ENCODE results near the gene CANX. TPM values are rescaled to one million over a fixed set of nuclear protein-coding genes. Genes with fewer than 3 reads are reported as not detected.
A peak's percentile ranks its signal among the peaks of the same experiment; 100 is the strongest.

CANX gene
- total RNA-seq, 4 donors from 2014 or later = 185 to 282 (median 240) TPM

- Histone ChIP-seq H3K27me3 (no peaks in the 10 kb centered on the region), H3K4me1 (peaks cover 30% of the 10 kb centered on the region), H3K27ac (no peak overlapping the region), H3K36me3 (peaks cover 40% of the 10 kb centered on the region), H3K4me3 (no peak overlapping the region), H3K9me3 (no peaks in the 10 kb centered on the region)
- WGBS = 81% methylated on average over 3 of the region's 3 CpGs
- DNase-seq (ENCODE audit: low spot score in 2 of 2) = no peak
- TF ChIP-seq POLR2AphosphoS5 (IDR thresholded peaks at IDR 0.05) (no peak), EP300 (IDR thresholded peaks at IDR 0.05) (no peak), POLR2A (IDR thresholded peaks at IDR 0.05) (no peak)
- TF ChIP-seq, protein P1, sequence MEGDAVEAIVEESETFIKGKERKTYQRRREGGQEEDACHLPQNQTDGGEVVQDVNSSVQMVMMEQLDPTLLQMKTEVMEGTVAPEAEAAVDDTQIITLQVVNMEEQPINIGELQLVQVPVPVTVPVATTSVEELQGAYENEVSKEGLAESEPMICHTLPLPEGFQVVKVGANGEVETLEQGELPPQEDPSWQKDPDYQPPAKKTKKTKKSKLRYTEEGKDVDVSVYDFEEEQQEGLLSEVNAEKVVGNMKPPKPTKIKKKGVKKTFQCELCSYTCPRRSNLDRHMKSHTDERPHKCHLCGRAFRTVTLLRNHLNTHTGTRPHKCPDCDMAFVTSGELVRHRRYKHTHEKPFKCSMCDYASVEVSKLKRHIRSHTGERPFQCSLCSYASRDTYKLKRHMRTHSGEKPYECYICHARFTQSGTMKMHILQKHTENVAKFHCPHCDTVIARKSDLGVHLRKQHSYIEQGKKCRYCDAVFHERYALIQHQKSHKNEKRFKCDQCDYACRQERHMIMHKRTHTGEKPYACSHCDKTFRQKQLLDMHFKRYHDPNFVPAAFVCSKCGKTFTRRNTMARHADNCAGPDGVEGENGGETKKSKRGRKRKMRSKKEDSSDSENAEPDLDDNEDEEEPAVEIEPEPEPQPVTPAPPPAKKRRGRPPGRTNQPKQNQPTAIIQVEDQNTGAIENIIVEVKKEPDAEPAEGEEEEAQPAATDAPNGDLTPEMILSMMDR (IDR thresholded peaks at IDR 0.05) = no peak
Measured at GRCh38 chr5:179730852-179731251, 32.1 kb downstream of the CANX start.

DNA sequence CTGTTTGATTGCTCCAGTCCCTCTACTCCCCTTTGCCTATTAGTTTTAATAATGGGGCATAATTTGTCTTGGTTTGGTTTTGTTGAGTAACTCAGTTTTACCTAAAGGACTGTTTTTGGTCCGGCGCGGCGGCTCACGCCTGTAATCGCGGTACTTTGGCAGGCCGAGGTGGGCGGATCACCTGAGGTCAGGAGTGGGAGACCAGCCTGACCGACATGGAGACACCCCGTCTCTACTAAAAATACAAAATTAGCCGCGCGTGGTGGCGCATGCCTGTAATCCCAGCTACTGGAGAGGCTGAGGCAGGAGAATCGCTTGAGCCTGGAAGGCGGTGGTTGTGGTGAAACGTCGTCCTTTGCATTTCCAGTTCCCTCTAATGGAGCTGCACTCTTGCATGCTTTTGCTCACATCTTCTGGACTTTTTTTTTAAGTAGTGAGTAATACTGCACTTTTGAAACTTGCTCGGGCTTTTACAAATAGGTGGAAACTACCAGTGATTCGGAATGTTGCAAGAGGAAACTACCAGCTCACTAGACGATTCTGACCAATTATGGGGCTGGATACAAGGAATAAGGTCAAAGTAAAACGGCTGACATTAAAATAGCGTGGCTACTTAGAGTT lies 33.1 kb downstream of the CANX start:
- whole genome bisulfite sequencing = 54% methylated on average over 24 of the region's 24 CpGs
- H3K36me3 ChIP-seq = peaks cover 30% of the 10 kb centered on the region
- peaks cover 36% of the 10 kb centered on the region for H3K4me1 ChIP-seq
- H3K27ac ChIP-seq = peak overlapping the region; percentile 98
- DNase-seq (ENCODE audit: low spot score in 2 of 2) = peak in 1 of 2 donors; percentile 77
- H3K27me3 ChIP-seq = no peaks in the 10 kb centered on the region
- TF ChIP-seq EP300 (IDR thresholded peaks at IDR 0.05) (no peak), POLR2A (IDR thresholded peaks at IDR 0.05) (no peak), POLR2AphosphoS5 (IDR thresholded peaks at IDR 0.05) (no peak)
- TF ChIP-seq, protein P1 (IDR thresholded peaks at IDR 0.05) = no peak
- H3K9me3 ChIP-seq = no peaks in the 10 kb centered on the region
- H3K4me3 ChIP-seq = peak overlapping the region; percentile 97

GRCh38 chr5:179732412-179732917 lies 33.7 kb downstream of the CANX start, which contains the start of gene MAML1:
TSS of gene MAML1 (plus strand) at chr5:179732822. CDS start at chr5:179733113, 291 bp downstream.
- H3K36me3 ChIP-seq = peaks cover 24% of the 10 kb centered on the region
- H3K27ac ChIP-seq = peak within 1 kb of the TSS; percentile 98
- peak; percentile 100 for DNase-seq (ENCODE audit: low spot score in 2 of 2)
- no peaks in the 10 kb centered on the region for H3K9me3 ChIP-seq
- H3K4me1 ChIP-seq = peaks cover 36% of the 10 kb centered on the region
- H3K4me3 ChIP-seq = peak within 1 kb of the TSS; percentile 97
- WGBS = 0% methylated on average over 9 of the region's 41 CpGs
- TF ChIP-seq POLR2AphosphoS5 (IDR thresholded peaks at IDR 0.05) = peak in 1 of 3 donors; percentile 81
- TF ChIP-seq, protein P1 (IDR thresholded peaks at IDR 0.05) = no peak
- no peak for TF ChIP-seq EP300 (IDR thresholded peaks at IDR 0.05)
- TF ChIP-seq POLR2A (IDR thresholded peaks at IDR 0.05) = peak in 1 of 2 donors; percentile 36
- no peaks in the 10 kb centered on the region for H3K27me3 ChIP-seq

GRCh38 chr5:179732918-179733771 lies 34.4 kb downstream of the CANX start:
- peak in 1 of 3 donors; percentile 23 for TF ChIP-seq POLR2AphosphoS5 (IDR thresholded peaks at IDR 0.05)
- no peak for TF ChIP-seq POLR2A (IDR thresholded peaks at IDR 0.05)
- DNase-seq (ENCODE audit: low spot score in 2 of 2) = no peak
- H3K27me3 ChIP-seq = no peaks in the 10 kb centered on the region
- peak overlapping the region; percentile 98 for H3K27ac ChIP-seq
- no peaks in the 10 kb centered on the region for H3K9me3 ChIP-seq
- peak overlapping the region; percentile 97 for H3K4me3 ChIP-seq
- peaks cover 18% of the 10 kb centered on the region for H3K36me3 ChIP-seq
- H3K4me1 ChIP-seq = peaks cover 36% of the 10 kb centered on the region
- WGBS = 0% methylated on average over 20 of the region's 101 CpGs

DNA sequence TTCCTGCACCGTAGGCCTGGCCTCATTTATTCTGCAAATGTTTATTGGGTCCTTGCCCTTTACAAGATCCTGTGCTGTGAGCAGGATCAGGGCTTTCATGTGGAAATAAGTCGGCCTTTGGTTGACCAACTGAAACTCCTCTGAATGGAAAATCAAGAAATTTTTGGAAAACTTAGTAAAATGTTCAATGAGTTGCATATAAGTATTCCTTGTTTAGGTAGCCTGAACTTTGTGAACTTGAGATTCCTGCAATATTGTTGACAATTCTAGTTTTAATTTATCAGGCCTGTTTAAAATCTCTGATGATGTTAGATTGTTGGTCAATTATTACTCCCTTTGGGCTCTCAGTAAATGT lies 35.0 kb downstream of the CANX start:
- H3K27ac ChIP-seq = peak overlapping the region; percentile 98
- WGBS = 0% methylated on average over 2 of the region's 2 CpGs
- H3K27me3 ChIP-seq = no peaks in the 10 kb centered on the region

More for the DNA sequence above, 35.0 kb downstream of the CANX start:
- Histone ChIP-seq H3K4me3 (peak overlapping the region; percentile 97), H3K36me3 (peaks cover 12% of the 10 kb centered on the region), H3K9me3 (no peaks in the 10 kb centered on the region), H3K4me1 (peaks cover 39% of the 10 kb centered on the region)
- DNase-seq (ENCODE audit: low spot score in 2 of 2) = no peak
- TF ChIP-seq POLR2A (IDR thresholded peaks at IDR 0.05) = no peak

All from suprapubic skin (tissue), 4 donors.